ENCODE data around the gene NELL2.

NELL2 gene

DNA sequence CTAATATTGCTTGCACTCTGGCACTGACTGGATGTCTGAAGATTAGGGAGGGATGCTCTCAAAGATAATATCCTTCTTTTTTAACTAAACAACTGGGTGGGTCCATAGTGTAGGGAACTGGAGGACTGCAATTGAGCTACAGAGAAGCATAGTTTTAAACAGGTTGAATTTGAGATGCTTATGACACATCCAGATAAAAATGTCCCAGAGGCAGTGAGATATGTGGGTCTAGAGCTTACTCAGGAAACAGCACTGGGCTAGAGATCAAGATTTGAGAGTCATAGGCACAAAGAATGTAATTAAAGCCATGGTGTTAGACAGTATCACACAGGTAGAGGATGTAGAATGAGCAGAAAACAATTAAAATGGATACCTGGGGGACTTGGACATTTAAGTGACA lies 198.4 kb downstream of the NELL2 start:
- DNase-seq = no peak

DNA sequence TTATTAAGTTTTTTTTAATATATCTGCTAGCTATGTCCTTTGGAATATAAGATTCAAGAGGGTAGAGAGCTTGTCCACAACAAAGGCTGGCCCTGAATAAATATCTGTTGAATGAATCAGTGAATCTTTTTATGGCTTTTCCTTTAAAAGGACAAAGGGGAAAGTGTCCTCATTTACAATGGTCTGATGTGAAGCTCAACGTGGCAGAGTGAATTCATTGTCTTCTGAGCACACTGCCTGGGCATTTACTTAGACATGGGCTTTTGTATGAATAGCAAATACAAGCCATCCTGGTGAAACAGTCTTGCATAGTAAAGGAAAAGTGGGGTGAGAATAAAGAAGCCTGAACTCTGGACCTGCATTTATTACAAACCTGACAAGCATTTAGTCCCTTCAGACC lies 201.2 kb downstream of the NELL2 start:
- DNase-seq = no peak

DNA sequence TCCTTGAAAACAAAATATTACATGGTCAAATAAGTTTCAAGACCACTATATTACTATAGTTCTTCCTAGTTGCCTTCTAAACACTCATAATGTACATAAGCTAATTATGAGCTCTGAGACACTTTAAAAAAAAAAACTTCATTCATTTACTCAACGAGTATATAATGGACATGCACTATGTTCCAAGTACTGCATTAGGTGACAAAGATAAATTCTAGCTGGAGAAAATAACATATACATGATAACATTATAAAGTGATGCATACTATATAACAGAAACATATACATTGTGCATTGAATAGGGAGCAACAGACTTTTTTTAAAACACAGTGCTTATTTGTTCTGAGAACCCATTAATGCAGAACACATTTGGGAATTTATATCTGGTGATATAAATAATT lies 202.3 kb downstream of the NELL2 start:
- DNase-seq = no peak

DNA sequence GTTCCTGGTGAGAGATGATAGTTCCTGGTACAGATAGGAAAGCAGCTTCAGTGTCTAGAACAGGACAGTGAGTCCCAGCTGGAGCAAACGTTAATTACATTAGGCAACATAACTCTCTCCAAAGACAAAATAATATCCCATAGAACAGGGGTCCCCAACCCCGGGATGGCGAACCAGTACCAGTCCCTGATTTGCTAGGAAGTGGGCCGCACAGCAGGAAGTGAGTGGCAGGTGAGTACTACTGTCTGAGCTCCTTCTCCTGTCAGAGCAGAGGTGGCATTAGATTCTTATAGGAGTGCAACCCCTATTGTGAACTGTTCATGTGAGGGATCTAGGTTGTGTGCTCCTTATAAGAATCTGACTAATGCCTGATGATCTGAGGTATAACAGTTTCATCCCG lies 204.1 kb downstream of the NELL2 start:
- DNase-seq = no peak

DNA sequence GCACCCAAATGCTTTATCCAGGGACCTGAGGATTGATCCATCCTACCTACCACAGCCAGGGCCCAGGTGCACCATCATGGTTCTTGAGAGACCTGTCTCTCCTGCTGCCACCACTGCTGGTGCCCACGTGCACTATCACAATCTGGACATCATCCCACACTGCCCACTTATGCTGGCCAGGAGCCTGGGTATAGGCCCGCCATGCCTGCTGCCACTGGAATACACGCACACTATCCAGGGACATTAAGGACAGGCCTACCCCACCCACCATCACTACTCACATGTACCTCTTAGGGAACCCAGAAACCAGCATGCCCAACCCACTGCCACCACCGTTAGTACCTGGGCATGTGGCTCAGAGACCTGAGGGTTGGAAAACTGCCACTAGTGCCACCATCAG lies 207.7 kb downstream of the NELL2 start:
- DNase-seq = no peak

DNA sequence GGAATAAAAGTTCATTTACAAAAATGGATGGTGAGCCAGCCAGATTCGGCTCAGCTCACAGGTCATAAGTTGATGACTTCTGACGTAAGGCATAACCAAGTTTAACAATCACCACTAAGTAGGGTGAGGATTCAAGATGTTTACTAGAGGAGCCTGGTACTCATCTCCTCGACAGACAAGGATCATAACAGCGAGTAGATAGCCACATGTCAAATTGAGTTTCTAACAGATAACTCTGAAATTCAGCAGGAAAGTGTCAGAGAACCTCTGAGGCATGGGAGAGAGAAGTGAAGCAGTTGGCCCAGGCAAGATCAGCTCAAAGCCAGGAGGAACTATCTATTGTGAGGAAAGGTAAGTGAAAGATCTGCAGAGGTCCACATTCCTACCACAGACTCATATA lies 208.7 kb downstream of the NELL2 start:
- no peak for DNase-seq

DNA sequence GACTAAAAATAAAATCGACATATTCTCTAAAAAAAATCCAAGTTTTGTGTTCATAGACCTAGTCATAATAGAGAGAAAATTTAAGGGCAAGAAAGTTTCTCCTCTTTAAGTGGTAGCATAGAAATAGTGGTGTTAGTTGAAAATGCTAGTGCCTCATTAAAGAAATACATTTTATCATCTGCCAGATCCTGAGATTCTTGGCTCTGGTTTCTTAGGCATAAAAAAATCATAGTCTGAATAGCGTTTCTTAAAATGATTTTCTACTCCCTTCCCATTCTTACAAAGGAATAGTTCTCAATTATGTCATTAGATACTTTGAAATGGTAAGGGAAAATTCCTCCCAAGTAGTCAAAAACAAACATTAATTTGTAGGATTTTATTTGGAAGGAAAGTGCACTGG lies 212.8 kb downstream of the NELL2 start:
- DNase-seq = no peak

DNA sequence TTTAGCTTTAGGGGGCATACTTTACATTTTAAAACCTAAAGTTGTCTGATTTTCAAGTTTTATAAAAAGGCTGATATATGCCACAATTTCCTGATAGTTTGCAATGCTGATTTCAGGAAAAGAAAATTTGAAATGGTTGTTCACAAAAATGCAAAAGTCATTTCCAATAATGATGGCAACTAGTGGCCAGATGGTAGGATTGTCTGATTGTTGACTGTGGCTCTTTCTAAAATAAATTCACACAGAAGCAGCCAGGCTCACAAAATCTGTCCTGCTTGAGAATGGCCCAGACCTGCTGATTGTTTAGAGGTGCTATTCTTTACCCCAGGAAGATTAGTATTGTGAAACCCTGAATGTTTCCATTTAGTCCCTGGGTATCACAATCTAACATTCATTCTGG lies 220.3 kb downstream of the NELL2 start:
- no peak for DNase-seq

DNA sequence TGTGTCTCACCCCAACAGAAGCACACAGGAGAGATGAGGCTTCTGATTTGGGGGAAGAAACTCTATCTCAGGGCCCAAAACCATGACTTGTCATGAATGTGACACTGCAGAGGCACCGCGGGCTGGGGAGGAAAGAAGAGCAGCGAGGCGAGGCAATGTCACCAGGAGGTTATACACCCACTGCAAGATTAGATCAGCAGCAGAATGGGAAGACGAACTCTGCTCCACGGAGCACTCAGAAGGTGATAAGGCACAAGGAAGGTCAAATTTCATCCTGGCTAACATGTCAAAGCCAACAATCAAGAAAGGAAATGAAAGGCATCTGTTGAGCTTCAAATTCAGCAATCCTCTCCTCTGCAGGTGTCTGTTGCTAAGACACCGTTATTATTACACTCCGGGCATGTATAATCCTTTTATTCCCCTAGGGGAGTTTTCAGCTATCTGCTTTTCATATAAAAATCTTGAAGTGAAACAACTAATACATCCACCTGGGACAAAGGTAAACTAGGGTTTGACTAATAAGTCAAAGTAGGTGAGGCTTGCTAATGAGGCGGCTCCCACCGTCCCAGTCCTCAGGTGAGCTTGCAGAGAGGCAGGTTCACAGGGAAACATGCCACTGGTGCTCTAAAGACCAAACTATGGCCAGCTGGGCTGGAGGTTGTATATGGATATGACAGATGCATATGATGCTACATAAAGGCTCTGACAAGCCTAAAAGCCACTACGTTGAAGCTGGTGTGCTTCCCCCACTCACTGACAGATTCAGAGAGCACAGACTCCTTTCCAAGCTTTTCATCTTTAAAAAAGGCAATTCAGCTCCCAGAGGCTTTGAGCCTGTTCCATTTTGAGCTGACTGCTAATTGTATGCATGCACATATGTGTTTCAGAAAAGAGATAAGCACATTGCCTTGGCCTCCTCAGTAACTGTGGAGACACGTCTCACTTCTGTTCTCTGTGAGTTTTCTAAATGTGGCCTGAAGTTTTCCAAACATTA lies 221.2 kb downstream of the NELL2 start:
- no peak for DNase-seq

DNA sequence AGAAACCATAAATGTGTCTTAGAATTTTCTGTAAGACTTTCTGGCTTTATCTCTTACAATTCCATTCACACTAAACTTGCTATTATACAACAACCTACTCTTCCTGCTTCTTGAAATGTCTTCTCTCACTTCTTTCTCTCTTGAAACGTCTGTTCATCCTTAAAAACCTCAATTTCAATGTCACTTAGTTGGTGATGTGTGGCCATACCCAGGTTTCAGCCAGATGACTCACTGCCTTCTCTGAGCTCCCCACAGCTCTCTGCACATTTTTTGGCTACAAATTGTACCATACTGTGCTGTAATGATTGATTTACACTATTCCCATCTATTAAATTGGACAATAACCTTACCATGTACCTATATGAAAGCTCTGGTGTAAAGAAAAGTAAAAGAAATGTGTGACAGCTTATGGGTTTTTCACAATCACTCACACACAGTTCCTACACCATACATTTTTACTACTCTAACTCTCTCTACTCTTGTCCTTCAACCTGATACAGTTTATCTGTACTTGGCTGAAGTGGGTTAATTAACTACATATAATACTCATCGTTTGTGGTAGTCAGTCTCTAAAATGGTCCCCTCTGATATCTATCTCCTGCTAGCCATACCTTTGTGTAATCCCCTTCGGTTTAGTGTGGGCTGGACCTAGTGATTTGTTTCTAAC lies 222.1 kb downstream of the NELL2 start:
- no peak for DNase-seq

DNA sequence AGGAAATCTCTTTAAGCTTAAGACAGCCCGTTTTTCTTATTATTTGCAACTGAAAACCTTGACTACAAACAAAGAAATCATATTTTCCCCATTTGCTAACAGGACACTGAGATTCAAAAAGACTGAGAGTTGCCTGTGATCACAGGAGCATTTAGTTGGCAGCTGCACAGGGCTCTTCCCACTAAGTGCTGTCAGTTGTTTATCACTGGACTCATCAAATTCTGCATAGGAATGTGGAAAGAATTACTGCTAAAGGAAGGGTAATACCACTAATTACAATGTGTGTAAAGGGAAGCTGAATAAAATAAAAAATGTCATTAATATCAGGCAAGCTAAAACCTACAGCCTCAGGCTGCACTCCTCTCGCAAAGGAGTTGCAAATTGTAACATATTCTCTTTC lies 226.4 kb downstream of the NELL2 start:
- DNase-seq = no peak

DNA sequence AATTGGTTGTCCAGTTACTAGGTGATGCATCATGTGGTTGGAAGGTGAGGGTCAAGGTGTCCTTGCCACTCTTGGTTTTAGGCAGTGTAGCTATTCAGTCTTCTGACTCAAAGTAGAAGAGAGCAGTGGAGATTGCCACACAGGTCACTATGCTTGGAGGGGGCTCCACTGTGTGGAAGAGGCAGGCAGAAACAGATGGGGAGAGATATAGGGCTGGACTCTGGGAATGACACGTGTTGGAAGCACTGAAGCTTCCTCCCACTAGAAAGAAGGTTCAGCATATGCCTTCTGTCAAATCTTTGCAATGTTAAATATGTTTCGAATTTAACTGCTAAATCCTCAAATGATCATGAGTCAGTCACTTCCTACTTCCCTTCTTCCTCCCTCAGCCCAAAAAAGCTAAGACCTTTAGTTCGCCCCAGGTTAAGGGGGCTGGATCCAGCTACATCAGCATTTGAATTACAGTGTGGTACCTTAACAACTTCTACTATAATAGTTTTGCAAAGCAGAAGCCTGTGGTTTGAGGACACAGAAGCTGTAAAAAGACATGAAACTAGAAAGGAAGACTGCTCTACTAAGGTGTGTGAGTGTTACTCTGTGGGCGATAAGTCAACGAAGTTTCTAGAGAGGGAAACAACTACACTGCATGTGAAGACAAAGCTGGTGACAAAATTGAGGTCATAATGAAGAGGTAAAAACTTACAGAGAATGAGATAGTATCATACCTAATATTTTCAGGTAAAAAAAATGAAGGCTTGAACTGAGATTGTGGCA lies 228.0 kb downstream of the NELL2 start:
- DNase-seq = no peak

DNA sequence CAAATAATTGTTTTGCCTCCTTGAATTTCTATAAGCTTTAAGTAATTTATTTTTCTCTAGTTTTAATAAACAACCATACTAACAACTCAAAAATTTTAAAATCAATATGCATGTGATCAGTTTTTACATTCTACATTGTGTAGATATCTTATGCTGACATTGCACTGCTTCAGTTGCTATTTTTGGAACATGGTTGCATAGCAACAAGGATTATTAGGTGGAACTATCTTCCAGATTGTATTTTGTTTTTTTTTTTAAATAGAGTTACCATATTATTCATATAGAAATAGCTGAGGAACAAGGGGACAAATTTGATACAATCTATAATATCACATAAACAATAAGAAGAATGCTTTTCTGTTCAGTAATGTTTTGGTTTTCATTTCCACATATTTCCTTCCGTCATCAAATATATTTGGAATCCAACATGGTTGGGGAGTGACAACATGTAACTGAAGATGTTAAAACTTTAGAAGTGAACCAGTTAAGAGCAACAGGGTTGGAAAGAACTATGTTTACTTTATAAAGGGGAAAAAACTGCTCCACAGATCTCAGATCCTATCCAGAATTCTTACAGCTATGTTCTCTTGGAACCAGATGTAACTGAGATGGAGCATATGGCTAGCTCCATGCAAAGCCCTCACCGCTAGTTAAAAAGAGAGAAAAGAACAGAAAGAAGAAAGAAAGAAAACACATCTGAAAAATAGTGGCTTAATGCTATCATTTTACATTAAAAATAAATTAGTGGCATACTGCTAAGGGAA lies 235.5 kb downstream of the NELL2 start:
- DNase-seq = no peak

DNA sequence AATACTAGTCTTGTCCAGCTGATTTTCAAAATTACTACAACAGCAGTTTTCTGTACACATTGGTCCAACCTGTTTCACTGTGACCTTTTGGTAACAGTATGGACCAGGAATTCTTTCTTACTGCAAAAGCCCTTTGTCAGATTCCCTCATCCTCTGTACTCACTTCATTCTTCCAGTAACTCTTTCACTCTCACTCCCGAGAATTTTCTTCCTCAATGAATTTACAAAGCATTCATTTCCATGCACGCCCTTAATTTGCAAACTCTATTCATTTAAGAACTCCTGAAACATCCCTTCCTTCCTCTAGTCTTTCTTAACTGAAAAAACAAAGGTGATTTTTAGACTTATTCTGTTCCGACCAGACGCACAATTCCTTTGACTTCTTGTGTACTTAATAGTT lies 238.2 kb downstream of the NELL2 start:
- DNase-seq = no peak

DNA sequence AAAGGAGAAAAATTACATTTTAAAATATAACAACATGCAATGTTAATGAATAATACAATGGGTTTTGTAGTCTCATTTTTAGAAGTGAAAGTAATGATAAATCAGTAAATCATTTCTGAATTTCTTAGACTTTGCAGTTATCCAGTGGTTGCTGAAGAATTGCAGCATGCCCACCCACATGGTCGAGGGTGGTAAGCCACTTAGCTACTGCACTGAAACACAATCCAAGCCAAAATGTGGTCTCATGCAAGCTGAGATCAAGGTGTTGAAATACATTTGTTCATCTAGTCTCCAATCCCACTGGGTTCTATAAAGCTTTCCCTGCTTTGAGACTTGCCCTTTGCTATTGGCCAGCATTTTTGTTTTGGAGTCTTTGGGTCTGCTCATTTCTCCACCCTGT lies 247.9 kb downstream of the NELL2 start:
- no peak for DNase-seq

DNA sequence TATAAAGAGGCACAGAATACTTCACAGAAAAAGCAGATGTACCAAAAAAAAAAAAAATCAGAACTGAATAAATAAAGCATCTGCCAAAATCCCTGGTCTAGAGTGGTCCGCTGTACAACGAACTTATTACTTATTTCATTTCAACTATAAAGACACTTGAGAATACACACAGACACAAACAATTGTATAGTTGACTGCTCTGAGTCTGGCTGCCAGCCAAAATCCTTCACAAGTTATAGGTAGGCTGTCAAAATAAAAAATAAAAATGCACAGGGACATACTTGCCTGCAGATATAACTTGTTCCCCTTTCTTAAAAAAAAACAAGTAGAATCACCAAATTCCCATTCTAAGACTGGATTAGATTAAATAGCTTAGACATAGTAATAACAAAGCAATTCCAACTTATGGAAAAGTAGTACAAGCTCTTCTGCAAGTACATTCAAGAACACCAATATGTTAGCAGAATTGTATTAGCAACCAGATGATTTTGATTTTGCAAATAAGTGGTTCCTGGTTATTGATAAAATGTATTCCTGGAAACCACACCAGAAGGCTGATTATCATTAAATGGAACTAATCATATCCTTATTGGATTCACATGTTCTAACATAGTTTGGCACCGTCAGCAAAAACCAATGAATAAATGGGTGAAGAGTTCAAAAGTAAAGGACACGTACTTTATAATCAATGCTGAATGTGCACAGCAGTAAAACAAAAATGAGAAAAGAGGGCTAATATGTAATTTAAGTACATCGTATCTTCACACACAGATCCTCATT lies 248.5 kb downstream of the NELL2 start:
- no peak for DNase-seq

DNA sequence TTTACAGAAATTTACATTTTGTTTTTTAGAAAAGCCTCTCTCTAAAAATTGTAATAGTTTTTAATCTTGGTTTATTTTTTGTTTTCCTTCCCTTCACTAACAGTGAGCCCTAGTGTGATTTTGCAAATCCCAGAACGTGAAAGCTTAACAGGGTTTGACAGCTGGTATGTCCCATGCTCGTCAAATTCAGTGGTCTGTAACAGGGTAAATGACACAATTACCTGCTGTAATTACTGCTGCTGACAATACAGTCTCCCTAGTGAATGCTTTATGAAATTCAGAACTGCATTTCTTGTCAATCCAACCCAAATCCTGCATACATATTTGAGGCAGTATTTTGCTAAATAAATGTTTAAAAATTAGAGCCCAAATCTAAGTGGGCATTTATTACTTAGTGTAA lies 249.2 kb downstream of the NELL2 start:
- no peak for DNase-seq

DNA sequence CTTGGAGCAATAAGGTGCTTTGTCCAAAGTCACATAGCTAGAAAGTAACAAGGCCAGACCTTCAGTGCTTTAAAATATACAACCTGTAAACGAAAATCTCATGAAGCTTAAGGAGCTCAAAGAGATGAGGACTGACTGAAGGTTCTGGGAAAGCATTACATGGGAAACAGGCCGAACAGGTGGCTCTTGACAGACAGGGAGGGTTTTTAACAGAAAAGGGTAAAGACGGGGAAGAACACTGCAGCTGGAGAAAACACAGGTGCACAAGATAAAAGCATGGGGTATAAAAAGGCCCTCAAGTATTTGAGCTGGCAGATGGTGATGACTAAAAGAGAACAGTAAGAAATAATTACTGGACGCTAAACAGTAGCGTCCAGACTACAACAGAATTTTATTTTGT lies 257.2 kb downstream of the NELL2 start:
- DNase-seq = no peak

DNA sequence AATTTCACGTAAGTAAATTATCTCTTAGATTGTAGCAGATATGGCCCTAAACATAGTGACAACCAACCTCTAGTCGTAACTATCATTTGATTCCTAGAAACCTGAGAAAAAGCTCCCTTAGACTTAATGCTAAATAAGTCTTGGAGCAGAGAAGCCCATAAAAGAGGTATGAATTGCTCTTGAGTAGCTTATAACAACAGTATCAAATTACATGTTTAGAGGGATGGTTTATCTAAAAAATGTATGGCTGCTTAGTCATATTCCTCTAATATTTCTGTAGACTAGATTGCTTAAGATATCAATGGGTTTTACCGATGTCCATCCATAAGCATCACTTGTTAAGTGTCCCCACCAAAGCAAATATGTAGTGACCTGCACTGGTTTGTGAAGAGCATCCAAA lies 259.7 kb downstream of the NELL2 start:
- DNase-seq = no peak

DNA sequence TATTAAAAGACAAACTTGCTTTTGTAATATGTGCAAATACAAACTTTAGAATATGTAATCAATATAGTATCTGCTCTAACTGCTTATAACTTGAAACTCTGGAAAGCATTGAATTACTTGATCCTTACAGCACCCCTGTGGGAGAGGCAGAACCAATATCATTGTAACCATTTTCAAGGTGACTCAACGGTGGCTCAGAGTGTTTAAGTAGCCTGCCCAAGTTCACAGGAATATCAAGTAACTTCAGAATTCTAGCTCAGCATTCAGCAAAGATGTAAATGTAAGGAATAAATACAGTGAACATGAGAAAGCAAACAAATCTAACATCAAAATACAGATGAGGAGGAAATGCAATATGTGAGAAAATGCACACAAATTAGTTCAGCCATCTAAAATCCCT lies 264.6 kb downstream of the NELL2 start:
- no peak for DNase-seq

DNA sequence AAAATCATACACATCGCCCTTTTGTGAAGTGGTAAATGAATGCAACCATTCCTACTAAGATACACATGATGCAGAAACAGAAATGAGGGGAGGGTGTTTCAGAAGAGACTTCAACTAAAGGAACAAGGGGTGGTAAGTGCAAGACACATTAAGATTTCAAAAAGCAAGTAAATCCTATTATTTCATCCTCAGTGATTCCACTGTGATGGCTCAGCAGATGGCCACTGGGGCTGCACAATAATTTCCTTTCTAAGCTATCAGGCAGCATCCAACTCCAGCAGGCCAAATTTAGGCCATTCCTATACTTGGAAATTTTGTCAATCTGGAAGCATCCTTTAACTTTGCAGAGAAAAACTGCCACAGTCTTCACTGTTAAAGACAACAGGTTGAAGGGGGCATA lies 272.4 kb downstream of the NELL2 start:
- DNase-seq = no peak

DNA sequence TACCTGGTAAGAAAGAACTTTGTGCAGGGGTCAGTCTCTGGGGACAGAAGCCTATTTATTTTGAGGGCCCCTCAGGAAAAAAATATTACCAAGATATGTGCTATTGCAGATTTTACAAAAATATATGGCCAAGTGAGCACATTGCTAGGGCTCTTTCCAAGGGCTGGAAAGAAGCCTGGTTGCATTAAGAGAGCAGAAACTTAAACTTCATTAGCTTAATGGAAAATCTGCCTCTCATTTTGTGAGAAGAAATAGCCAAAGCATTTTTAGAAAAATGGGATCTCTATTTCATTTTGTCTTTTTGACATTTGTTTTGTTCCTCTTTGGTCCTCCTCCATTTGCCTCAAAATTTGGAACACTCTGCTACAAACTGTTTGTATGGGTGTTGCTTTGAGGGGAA lies 283.5 kb downstream of the NELL2 start:
- DNase-seq = no peak
